HG03521 (cell line): ENCODE results near the gene AHSP.
"Not testable (repeated sequence)": the region's sequence is repeated elsewhere in the genome, so short reads cannot be mapped to it uniquely, and the experiment has no call there.

Experiments used
- ATAC-seq: cut with Tn5 transposase; IDR thresholded peaks from one replicate; pipeline ENCODE4 v1.9.1; 2021; ENCODE audit warnings: mild to moderate bottlenecking, moderate library complexity; ENCODE audit not compliant: unreplicated experiment

The AHSP gene

DNA sequence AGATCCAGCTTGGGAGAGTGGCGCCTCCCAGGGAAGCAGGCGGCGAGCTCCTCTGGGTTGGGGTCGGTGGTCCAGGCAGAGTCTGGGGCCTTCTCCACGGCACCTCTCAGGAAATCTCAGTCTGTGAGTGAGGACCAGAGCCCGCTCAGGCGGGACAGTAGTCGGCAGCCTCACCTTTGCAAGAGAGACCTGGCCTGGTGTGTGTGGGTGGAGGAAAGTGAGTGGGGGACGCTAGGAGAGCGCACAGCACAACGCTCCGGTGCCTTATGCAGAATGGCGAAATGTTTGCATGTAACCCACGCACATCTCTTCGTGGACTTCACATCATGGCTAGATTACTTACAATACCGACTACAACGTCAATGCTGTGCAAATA lies 2.2 kb downstream of the AHSP start:
- ATAC-seq: no peak

DNA sequence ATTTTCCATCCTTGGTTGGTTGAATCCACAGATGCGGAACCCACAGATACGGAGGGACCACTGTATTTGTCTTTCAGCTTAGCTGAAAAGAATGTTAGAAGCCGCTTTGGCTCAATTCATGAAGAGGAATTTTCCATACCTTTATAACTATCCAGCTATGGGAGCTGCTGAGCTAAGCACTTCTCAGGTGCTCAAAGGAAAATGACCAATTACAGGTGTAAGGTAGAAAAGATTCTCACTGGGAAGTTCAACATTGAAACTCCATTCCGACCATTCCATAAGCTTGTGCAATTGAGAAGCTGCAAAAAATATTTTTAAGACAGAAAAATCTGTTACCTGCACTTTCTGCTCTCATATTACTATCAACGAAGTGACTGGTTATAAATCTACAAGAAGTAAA lies 2.7 kb downstream of the AHSP start:
- no peak for ATAC-seq

DNA sequence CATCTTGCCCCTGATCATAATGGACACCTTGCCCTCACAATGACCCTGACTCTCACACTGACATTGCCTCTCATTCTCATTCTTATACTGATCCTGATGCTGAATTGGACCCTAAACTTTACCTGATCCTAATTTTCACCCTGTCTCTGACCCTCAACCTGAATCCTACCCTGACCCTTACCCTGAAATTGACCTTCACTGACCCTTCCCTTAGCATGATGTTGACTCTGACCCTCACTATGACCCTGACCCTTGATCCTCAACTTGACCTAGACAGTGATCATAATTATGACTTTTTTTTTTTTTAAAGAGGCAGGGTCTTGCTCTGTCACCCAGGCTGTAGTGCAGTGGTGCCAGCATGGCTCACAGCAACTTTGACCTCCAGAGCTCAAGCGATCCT lies 3.4 kb downstream of the AHSP start:
- no peak for ATAC-seq

- no peak for ATAC-seq
Measured at GRCh38 chr16:31532120-31532519, 4.4 kb downstream of the AHSP start.

- ATAC-seq: no peak
Measured at GRCh38 chr16:31532896-31533295, 5.2 kb downstream of the AHSP start.

- no peak for ATAC-seq
Measured at GRCh38 chr16:31535737-31536136, 8.0 kb downstream of the AHSP start.

GRCh38 chr16:31536804-31537361 lies 9.2 kb downstream of the AHSP start:
- ATAC-seq: no peak

DNA sequence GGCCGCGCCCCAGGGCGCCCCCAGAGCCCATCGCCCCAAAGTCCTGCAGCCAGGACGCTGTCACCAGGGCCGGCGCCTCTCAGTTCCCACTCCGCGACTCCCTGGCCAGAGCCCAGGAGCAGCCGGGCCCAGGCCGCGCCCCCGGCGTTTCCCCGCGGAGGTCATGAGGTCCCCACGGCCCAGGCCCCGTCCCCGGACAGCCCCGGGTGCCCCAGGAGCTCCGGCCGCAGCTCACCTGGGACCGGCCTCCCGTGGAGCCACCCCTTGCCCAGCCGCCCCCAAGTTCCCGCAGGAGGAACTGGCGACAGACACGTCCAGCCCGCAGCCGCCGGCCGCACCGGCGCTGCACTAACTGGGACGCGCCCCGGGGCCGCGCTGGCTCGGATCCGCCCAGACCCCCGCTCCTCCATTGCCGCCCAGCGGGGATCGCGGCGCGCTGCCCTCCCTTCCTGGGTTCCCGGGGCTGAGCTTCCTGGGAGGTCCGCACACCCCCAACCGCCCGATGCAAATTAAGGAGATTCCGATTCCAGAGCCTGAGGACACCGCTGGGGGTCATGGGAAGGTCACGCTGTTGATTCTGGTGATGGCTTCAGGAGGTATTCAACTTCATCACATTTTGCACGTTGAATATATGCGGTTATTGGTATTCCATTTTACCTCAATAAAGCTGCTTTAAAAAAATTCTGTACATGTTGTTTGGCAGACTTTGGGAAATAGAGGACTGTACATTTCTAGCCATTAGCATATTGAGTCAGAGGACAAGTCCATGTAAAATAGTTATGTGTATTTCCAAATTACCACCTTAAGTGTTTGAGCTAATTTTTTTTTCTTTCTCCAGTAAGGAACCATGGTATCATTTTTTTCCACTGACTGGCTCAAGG lies 9.9 kb downstream of the AHSP start:
- no peak for ATAC-seq

DNA sequence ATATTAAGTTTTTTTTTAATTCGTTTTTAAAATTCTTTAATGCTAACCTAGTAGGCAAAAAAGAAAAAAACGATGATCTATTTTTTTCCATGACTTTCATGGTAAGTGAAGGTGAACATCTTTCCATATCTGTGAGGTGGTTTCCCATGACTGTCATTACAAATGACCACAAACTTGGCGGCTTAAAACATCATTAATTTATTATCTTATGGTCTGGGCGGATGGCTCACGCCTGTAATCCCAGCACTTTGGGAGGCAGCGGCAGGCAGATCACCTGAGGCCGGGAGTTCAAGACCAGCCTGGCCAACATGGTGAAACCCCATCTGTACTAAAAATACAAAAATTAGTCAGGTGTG lies 10.5 kb downstream of the AHSP start:
- not testable (repeated sequence) for ATAC-seq

DNA sequence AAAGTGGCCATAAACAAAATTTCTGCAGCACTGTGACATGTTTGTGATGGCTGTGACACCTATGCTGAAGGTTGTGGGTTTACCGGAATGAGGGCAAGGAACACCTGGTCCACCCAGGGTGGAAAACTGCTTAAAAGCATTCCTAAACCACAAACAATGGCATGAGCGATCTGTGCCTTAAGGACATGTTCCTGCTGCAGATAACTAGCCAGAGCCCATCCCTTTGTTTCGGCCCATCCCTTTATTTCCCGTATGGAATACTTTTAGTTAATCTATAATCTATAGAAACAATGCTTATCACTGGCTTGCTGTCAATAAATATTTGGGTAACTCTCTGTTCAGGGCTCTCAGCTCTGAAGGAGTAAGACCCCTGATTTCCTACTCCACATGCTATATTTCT lies 12.1 kb downstream of the AHSP start:
- not testable (repeated sequence) for ATAC-seq

DNA sequence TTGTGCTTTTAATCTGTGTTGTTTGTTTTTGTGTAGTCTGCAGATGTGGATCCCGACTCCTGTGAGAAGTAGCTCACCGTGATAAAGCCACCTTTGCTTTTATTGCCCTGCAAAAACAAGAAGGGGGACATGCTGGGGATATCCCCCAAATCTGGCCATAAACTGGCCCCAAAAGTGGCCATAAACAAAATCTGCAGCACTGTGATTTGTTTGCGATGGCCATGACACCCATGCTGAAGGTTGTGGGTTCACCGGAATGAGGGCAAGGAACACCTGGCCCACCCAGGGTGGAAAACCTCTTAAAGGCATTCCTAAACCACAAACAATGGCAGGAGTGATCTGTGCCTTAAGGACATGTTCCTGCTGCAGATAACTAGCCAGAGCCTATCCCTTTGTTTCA lies 15.1 kb downstream of the AHSP start:
- ATAC-seq: no peak

- ATAC-seq: no peak
Measured at GRCh38 chr16:31561426-31562233, 33.9 kb downstream of the AHSP start.

- no peak for ATAC-seq
Measured at GRCh38 chr16:31568577-31569359, 41.1 kb downstream of the AHSP start.

GRCh38 chr16:31569360-31569717 lies 41.6 kb downstream of the AHSP start:
- no peak for ATAC-seq

GRCh38 chr16:31572821-31573220 lies 45.1 kb downstream of the AHSP start:
- no peak for ATAC-seq

DNA sequence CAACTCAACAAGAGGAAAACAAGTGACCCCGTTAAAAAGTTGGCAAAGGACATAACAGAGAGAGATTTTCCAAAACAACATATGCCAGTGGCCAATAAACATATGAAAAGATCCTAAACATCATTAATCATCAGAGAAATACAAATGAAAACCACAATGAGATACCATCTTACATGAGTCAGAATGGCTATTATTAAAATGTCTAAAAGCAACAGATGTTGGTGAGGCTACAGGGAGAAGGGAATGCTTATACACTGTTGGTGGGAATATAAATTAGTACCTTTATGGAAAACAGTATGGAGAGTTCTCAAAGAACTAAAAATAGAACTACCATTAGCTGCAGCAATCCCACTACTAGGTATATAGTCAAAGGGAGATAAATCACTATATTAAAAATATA lies 46.5 kb downstream of the AHSP start:
- not testable (repeated sequence) for ATAC-seq

DNA sequence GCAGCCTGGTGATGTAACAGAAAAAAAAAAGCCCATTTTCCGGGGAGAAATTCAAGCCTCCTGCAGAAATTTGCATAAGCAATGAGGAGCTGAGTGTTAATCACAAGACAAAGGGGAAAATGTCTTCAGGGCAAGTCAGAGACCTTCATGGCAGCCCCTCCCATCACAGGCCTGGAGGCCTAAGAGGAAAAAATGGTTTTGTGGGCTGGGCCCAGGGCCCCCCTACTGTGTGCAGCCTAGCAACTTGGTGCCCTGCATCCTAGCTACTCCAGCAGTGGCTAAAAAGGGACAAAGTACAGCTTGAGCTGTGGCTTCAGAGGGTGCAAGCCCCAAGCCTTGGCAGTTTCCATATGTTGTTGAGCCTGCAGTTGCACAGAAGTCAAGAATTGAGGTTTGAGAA lies 49.7 kb downstream of the AHSP start:
- no peak for ATAC-seq
